ENCODE measurements around the gene TMEM135. TPM values are rescaled to one million over a fixed set of nuclear protein-coding genes. Genes with fewer than 3 reads are reported as not detected.
"Not testable (repeated sequence)": the region's sequence is repeated elsewhere in the genome, so short reads cannot be mapped to it uniquely, and the experiment has no call there.

The TMEM135 gene
- total RNA-seq, 1 donor from 2014 or later: 17.2 TPM

- DNase-seq (no peak), ATAC-seq (ENCODE audit: poor library complexity) (no peak)
- intact Hi-C loops (cut with DNase I): no loop called here
These were observed 85.1 kb downstream of the TMEM135 start for GRCh38 chr11:87122852-87123251.

GRCh38 chr11:87125257-87125656 is 87.5 kb downstream of the TMEM135 start:
- intact Hi-C loops (cut with DNase I): no loop called here
- no peak for ATAC-seq (ENCODE audit: poor library complexity)
- no peak for DNase-seq

DNA sequence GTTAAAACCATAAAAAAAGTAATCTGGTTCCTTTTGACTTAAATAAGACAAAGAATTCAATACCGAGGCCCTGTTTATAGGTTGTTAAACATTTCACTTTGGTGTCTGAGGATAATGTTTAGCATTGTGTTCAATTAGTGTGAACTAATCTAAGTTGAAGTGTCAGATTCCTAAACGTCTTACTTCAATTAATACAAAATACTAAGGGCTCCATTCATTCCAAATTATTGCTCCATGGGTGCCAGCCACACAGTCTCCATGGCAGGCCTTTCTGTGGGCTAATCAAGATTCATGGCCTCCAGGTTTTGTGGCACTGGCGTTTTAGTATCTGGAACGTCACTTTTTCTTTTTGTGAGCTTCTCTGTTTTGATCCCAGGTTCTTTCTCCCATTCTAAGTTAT is 89.4 kb downstream of the TMEM135 start:
- DNase-seq (no peak), ATAC-seq (ENCODE audit: poor library complexity) (no peak)
- intact Hi-C loops (cut with DNase I): no loop called here

- ATAC-seq (ENCODE audit: poor library complexity) (no peak), DNase-seq (no peak)
- intact Hi-C loops (cut with DNase I): no loop called here
These were observed 90.6 kb downstream of the TMEM135 start for GRCh38 chr11:87128372-87128771.

DNA sequence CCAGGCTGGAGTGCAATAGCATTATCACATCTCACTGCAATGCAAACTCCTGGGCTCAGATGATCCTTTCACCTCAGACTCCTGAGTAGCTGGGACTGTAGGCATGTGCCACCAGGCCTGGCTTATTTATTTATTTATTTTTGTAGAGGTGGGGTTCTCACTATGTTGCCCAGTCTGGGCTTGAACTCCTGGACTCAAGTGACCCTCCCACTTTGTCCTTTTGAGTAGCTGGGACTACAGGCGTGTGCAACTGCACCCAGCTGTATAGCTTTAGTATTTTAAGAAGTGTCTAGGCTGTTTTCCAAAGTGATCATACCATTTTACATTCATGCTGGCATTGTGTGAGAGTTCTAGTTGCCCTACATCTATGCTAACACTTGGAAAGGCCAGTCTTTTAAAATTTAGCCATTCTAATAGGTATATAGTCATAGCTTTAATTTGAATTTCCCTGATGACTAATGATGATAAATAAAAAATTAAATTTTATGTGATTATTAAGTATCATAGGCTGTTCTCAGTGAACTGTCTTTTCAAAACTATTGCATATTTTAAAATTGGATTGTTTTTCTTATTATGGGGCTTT is 96.9 kb downstream of the TMEM135 start:
- intact Hi-C loops (cut with DNase I): no loop called here
- no peak for ATAC-seq (ENCODE audit: poor library complexity)
- no peak for DNase-seq

- no peak for DNase-seq
- ATAC-seq (ENCODE audit: poor library complexity): no peak
- intact Hi-C loops (cut with DNase I): no loop called here
These were observed 98.5 kb downstream of the TMEM135 start for GRCh38 chr11:87136236-87136635.

GRCh38 chr11:87137711-87138110 is 100.0 kb downstream of the TMEM135 start:
- intact Hi-C loops (cut with DNase I): no loop called here
- DNase-seq (no peak), ATAC-seq (ENCODE audit: poor library complexity) (no peak)

DNA sequence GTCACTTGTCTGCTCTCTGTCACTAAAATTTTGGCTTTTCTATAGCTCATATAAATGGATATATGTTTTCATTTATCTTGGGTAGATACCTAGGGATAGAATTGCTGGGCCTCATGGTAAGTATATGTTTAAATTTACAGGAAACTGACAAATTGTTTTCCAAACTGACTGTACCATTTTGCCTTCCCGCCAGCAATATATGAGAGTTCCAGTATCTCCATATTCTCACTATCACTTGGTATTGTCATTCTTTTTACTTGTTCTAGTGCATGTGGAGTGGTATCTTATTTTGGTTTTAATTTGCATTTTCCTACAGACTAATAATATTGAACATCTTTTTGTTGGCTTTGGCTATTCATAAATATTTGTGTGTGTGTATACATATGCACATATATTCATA is 101.7 kb downstream of the TMEM135 start:
- ATAC-seq (ENCODE audit: poor library complexity) (no peak), DNase-seq (no peak)
- intact Hi-C loops (cut with DNase I): no loop called here

GRCh38 chr11:87141322-87141721 is 103.6 kb downstream of the TMEM135 start:
- intact Hi-C loops (cut with DNase I): no loop called here
- DNase-seq (no peak), ATAC-seq (ENCODE audit: poor library complexity) (no peak)

GRCh38 chr11:87141980-87142514 is 104.3 kb downstream of the TMEM135 start:
- DNase-seq (no peak), ATAC-seq (ENCODE audit: poor library complexity) (no peak)
- intact Hi-C loops (cut with DNase I): no loop called here

- intact Hi-C loops (cut with DNase I): no loop called here
- ATAC-seq (ENCODE audit: poor library complexity) (no peak), DNase-seq (no peak)
These were observed 104.9 kb downstream of the TMEM135 start for GRCh38 chr11:87142594-87142993.

- ATAC-seq (ENCODE audit: poor library complexity) (no peak), DNase-seq (no peak)
- intact Hi-C loops (cut with DNase I): no loop called here
These were observed 105.9 kb downstream of the TMEM135 start for GRCh38 chr11:87143641-87144040.

GRCh38 chr11:87144252-87144651 is 106.5 kb downstream of the TMEM135 start:
- intact Hi-C loops (cut with DNase I): no loop called here
- no peak for ATAC-seq (ENCODE audit: poor library complexity)
- no peak for DNase-seq

- no peak for DNase-seq
- no peak for ATAC-seq (ENCODE audit: poor library complexity)
- intact Hi-C loops (cut with DNase I): no loop called here
These were observed 111.0 kb downstream of the TMEM135 start for GRCh38 chr11:87148749-87149148.

GRCh38 chr11:87149782-87150181 is 112.0 kb downstream of the TMEM135 start:
- intact Hi-C loops (cut with DNase I); DNase-seq; ATAC-seq (ENCODE audit: poor library complexity): not testable (repeated sequence)

DNA sequence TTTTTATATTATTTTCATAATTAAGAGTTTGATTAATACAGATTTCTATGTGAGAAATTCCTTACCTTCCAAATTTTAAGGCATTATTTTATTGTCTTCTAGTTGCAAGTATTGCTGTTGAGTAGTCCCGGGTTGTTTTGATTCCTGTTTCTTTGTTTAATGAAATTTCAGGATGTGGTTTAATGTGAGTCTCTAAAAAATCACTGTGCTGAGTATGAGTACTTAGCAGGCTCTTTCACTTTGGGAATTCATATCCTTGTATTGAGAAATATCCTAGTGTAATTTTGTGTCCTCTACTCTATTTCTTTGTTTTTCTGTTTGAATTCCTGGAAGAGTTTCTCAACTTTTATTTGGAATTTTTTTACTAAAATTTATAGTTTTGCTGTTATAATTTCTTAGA is 113.2 kb downstream of the TMEM135 start:
- intact Hi-C loops (cut with DNase I): no loop called here
- ATAC-seq (ENCODE audit: poor library complexity): no peak
- no peak for DNase-seq

- DNase-seq (no peak), ATAC-seq (ENCODE audit: poor library complexity) (no peak)
- intact Hi-C loops (cut with DNase I): no loop called here
These were observed 116.5 kb downstream of the TMEM135 start for GRCh38 chr11:87154246-87154645.

DNA sequence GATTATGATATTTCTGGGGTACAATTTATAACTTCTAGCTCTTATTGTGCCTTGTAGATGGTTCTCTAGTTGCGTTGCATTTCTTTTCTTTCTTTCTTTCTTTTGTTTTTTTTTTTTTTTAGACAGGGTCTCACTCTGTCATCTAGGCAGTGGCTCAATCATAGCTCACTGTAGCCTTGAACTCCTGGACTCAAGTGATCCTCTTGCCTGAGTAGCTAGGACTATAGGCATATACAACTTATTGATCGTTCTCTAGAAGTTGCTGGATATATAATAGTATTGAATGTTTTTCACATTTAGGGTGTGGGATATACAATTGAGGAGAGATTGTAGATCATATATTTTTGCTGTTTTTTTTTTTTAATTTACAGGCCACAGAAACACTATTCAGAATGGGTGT is 119.2 kb downstream of the TMEM135 start:
- no peak for ATAC-seq (ENCODE audit: poor library complexity)
- no peak for DNase-seq
- intact Hi-C loops (cut with DNase I): no loop called here

- intact Hi-C loops (cut with DNase I); DNase-seq; ATAC-seq (ENCODE audit: poor library complexity): not testable (repeated sequence)
These were observed 131.3 kb downstream of the TMEM135 start for GRCh38 chr11:87169076-87169475.

DNA sequence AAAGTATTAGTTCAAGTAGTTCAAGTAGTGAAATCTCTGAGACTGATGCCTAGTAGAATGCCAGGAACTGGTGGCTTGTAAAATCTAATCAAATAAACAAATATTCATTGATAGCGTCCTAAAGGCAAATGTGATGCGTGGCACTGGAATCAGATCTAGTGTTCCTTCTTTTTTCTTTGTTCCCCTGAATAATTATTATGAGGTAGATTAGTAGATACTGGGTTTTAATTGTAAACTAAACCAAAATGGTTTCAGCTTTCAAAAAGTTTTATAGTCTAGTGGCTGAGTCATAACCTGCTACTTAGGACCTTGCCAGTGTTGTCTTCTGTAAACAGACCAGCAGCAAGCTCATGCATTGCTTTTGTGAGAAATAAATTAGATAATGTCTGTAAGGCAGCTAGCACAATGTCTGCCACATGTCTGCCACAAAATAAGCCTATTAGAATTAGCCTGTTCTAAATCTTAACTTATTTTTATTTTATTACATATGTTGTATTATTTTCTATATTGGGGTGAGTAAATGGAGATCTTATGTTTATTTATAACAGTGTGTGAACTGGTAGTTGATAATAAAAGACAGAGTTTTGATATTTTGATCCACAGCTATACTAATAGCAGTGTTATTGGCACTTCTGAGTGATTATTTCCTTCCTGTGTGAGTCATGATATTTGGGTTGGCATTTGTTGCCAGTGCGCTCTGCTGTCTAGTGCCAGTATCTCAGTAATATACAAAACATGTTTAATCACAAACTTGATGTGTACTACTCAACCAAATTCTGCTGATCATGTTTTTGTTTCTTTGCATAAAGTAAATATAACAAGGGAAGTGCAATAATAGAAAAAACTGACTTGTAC is 135.7 kb downstream of the TMEM135 start:
- intact Hi-C loops (cut with DNase I): no loop called here
- ATAC-seq (ENCODE audit: poor library complexity) (no peak), DNase-seq (no peak)
